HG03378 (cell line): ENCODE data around the gene PQBP1.

Source experiments
- ATAC-seq: cut with Tn5 transposase; IDR thresholded peaks from one replicate; pipeline ENCODE4 v1.9.1; 2021; ENCODE audit warnings: mild to moderate bottlenecking, moderate library complexity; ENCODE audit not compliant: unreplicated experiment

PQBP1 gene

DNA sequence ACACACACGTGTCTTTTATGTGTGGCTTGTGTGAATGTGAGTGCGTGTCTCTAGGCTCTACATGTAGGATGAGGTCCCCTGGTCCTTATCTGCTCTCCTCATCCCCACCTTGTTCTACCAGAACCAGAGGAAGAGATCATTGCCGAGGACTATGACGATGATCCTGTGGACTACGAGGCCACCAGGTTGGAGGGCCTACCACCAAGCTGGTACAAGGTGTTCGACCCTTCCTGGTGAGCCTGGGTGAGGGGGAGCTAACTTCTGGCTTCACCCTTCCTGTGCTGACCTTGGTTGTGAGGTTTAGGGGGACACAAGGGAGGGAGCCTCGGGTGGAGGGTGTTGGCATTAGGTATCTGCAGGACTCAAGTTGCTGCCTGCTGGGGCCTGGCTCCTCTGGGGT lies 3.3 kb downstream of the PQBP1 start:
- no peak for ATAC-seq

DNA sequence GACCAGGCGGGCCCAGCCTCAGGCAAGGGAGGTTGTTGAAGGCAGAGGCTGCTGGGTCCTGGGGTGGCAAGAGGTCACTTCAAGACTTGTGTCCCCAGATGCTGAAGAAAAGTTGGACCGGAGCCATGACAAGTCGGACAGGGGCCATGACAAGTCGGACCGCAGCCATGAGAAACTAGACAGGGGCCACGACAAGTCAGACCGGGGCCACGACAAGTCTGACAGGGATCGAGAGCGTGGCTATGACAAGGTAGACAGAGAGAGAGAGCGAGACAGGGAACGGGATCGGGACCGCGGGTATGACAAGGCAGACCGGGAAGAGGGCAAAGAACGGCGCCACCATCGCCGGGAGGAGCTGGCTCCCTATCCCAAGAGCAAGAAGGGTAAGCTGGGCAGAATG lies 4.4 kb downstream of the PQBP1 start:
- ATAC-seq = no peak

DNA sequence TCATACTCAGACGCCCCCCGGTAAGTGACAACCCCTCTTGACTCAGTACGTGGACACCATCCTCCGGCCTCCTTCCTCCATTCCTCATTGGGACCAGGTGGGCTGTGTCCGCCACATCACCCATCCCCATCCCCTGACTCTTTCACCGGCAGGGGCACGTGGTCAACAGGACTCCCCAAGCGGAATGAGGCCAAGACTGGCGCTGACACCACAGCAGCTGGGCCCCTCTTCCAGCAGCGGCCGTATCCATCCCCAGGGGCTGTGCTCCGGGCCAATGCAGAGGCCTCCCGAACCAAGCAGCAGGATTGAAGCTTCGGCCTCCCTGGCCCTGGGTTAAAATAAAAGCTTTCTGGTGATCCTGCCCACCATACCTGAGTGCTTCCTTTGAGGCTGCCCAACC lies 5.0 kb downstream of the PQBP1 start:
- no peak for ATAC-seq

DNA sequence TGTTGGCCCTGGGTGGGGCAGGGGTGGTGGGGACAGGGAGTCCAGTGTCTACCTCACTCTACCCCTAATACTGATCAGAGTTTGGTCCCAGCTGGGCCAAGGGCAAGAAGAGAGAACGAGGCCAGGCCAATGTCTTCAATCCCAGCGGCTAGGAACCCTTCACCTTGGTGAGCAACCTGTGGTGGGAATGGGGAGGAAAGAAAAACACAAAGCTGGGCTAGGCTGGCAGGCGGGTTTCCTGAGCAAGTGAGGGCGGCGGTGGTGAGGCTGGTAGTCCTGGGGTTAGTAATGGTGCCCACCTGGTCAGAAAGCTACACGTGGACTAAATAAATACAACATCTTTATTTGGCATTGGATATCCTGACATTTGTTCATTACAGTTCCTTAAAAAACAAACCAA lies 5.6 kb downstream of the PQBP1 start:
- no peak for ATAC-seq

DNA sequence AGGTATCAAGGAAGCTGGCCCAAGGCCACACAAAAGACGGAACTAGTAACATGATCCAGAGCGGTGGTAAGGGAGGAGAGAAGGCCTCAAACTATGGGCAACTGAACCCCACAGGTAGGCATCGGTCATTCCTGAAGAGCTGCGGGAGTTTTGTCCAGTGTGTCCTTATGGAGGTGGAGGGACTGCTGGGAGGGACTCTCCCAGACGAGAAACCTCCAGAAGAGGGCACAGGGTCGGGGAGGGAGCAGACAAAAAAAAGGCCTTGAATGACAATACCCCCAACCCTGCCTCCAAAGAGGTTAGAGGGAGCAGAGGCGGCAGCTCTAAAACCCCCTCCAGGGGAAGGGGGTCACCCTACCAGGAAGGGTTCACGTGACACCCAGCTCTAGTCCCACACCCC lies 6.5 kb downstream of the PQBP1 start:
- ATAC-seq = no peak

DNA sequence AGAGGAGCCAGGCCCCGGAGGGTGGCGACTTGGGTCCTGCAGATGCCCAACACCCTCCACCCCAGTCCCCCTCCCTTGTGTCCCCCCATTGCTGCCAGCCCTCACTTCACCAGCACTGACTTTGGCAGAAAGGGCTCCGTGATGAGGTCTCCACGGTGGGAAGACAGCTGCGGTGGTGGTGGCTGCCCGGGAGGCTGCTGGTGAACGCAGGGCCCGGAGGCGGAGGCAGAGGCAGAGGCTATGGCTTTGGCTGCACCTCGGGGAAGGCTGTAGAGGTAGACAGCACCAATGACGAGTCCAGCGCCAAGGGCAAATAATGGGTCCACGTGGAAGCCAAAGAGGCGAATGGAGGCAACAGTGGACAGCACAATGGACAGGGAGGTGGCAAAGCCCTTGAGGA lies 6.9 kb downstream of the PQBP1 start:
- no peak for ATAC-seq

DNA sequence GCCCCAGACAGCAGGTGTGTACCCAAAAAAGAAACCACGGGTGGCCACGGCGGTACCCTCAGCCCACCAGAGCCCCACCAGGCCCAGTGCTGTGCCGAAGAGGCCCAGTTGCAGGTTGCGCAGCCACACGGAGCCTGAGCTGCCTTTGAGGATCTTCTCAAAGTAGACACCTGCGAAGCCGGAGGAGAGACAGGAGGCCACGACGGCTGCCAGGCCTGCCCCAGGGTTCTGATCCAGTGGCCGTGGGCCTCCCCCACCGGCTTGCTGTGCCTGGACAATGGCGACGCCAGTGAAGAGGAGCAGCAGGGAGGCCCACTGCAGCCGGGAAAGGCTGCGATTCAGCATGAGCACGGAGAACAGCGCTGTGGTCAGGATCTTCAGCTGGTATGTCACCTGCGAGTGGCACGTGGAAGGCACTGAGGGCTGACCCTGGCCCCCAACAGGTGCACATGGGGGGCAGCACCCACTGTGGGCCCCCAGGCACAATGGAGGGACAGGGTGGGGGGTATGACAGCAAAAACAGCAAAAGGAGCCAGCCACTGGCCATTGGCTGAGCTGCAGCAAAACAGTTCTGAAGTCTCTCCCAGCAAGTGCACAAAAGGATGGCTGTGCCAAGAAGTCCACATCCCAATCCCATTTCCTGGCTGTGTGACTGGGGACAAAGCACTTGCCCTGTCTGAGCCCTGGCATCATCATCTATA lies 7.5 kb downstream of the PQBP1 start:
- no peak for ATAC-seq

DNA sequence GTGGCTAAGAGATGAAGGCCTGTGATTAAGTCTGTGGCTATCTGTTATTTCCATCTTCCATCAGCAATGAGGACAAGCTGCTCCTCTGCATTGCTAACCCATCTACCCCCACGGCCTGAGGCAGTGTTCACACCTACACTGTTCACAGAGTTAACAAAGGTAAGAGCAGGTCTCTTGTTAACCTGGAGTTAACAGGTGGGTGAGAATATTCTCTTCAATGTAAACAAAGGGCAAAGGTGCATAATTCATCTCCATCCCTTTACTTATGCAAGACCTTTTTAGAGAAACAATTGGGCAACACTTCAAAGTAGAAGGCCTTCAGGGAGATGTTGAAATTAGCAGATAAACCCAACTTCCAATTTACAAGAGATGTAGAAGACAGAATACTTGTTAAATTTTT lies 10.9 kb downstream of the PQBP1 start:
- ATAC-seq = no peak

DNA sequence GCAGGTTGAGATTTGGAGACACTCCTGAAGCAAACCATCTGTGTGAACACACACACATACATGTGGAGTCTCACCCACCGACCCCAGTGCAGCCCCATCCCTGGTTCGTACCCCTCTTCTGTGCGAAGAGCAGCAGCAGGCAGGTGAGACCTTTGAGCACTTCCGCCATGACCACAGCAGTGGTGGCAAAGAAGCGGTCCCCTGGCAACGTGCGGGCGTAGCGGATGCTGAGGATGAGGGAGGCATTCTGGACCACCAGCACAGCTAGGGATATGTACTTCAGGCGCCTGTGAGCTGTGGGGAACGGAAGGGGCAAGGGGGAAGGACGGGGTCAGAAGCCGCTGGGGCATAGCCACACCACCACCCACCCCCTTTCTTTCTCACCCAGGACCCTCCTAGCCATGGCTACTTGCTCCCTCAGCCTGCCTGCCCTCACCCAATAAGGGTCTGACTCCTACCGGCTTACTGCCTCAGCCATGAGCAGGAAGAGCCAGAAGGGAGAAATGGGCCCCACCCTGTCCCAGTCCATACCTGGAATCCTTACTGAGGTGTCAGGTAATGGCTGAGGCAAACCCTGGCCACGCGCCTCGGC lies 12.1 kb downstream of the PQBP1 start:
- ATAC-seq = no peak

DNA sequence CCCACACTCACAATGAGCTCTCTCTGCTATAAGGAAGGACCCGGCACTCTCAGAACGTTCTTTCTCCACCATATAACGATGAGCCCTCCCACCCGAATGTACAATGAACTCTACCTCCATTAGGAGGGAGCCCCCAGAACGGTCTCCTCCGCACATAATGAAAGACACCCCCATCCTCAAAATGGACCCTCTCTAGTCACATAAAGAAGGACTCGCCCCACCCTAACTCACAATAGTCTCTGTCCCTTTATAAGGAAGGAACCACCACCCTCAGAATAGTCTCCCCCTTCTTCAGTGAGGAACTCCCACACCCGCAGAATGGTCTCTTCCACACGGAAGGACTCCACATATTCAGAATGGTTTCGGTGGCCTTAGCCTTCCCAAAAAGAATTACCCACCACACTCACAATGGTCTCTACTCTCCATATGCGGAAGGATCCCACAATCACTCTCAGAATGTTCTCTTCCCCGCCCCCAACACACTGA lies 13.2 kb downstream of the PQBP1 start:
- ATAC-seq = no peak

DNA sequence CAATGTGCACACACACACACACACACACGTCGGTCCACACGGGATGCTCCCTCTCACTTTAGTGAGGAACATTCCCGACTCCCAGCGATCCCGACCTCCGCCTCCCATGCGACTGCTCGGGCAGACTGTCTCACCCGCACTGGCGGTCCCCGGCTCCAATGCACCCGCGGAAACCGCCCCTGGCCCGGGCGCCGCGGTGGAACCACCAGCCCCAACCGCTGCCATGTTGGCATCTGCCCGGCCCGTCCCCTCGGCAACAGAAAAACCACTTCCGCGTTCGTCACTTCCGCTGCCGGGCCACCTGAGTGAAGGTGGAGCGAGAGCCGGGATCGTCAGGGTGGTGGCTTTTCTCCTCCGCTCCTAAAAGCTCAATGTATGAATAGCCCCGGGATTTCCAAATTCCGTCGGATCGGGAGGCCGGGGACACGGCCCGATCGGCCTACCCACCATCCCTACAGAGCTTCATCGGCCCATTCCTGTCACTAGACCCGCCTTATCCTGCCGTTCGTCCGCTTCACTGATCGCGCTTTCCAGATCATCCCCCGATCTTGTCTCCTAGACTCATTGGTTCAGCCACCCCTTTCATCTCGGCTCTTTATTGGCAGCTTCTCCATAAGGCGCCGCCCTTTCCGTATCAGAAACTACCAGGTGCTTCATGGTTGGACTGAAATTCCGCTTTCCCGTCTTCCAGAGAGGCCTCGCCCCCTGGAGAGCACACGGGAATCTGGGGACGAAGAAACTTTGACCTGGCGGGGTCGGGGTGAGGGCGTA lies 13.9 kb downstream of the PQBP1 start, which contains the start of gene SLC35A2:
TSS of gene SLC35A2 (minus strand) at position 235 of the 771 bp plus-strand sequence. CDS start at position 225, 10 bp downstream.
- ATAC-seq = peak; percentile 55

DNA sequence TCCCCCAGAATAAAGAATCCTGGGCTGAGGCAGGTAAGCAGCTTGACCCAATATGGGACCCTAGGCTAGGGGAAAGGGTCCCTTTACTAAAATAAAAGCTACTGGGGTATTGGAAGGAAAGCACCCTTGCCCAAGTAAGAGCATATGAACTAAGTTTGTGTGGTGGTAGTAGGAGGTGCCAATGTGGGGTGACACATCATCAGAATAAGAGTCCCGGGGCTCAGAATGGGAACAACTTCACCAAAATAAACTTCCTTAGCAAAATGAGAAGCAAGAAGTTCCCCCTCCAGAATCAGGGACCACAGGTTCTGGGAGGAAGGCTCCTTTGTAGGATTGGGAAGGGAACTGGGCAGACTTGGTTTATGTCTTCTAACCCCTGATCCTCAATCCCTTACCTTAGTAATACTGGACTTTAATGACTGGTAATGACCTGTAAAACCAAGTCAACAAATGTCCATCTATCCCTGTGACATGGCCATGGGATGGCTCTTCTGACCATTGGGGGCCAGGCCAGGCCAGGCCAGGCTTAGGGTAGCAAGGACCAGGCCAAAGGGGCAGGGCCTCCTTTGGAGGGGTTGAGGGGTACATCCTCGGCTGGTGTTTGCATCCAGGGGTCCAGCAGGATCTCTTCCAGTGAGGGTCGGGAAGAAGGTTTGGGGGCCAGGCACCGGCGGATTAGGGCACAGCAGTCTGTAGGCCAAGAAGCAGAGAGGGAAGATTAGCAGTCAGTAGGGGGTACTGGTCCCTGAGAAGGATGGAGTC lies 16.1 kb downstream of the PQBP1 start:
- ATAC-seq = no peak

DNA sequence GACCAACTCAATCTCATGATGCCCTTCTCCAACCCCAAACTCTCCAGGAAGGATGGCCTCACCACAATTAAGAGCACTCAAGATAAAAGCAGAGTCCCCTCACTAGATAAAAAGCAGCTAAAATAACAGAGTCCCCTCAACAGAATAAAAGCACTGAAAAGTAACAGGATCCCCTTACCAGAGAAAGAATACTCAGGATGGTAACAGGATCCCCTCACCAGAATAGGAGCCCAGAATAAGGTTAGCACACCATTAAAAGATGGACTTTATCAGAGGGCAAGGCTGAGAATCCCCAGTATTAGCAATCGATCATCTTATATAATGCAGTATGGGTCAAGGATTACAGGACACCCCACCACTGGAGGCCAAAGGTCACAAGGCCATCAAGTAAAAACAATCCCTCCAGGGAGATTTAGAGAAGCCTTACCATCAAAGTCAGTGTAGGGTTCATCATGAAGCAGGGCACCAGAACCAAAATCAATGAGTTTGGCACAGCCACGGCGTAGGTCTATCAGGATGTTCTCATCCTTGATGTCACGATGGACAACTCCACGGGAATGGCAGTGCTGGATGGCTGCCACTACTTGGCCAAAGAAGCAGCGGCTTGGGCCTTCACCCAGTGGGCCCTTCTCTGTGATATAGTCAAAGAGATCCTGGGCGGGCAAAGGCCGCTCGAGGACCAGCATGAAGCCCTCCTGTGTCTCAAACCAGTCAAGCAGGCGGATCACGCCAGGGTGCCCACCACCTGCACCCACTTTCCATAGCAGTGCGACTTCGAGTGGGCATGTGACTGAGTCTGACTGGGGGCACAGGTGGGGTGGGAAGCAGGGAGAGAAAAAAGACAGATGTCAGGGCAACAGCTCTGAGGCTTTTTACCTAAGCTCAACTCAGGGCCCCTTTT lies 17.1 kb downstream of the PQBP1 start:
- no peak for ATAC-seq

DNA sequence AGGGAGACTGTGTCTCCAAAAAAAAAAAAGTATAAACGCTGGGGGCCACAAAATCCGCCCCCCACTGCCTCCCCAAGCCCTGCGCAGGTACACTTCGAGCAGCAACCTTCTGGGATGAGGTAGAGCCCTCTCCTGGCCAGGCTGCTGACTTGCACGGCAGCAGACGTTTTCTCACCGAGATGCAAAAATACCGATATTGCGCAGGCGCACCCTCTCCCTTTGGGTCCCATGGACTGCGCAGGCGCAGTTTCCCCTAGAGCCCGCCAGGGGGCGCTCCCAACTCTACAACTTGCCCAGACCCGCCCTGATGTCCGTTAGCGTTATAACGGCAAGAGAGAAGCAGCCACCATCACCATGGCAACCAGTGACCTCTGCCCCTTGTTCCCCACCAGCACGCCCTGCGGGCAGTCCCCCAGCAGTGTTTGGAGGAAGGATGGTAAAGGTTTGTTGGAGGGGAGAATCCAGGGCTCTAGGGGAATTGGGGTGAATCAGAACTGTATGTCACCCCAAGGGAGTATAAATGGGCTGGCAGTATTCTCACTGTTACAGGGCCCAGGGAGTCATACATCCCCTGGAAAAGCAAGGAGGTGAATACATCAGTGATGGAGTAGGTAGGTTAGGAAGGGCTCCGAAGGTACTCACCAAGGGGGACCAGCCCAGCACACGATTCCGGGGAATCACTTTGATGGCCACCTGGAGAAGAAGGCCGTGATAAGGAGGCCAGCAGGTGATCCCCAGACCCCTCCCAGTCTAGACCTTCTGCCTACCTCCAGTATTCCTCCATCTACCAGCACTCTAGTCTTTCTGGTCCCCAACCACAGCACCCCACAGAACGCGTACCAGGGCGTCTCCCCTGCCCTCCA lies 19.6 kb downstream of the PQBP1 start:
- ATAC-seq = peak; percentile 44

DNA sequence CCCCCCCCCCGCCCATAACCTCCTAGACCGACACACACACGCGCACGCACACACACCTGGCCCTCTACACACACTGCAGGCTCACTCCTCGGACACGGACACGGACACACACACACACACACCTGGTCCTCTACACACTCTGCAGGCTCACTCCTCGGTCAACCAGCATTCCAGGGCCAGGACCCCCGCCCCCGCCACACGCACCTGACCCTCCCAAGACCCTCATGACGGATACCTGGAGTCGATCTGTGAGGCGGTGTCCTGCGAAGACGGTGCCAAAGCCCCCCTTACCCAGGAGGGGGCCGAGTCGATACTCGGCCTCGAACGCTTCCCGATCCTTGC lies 20.5 kb downstream of the PQBP1 start:
- no peak for ATAC-seq

DNA sequence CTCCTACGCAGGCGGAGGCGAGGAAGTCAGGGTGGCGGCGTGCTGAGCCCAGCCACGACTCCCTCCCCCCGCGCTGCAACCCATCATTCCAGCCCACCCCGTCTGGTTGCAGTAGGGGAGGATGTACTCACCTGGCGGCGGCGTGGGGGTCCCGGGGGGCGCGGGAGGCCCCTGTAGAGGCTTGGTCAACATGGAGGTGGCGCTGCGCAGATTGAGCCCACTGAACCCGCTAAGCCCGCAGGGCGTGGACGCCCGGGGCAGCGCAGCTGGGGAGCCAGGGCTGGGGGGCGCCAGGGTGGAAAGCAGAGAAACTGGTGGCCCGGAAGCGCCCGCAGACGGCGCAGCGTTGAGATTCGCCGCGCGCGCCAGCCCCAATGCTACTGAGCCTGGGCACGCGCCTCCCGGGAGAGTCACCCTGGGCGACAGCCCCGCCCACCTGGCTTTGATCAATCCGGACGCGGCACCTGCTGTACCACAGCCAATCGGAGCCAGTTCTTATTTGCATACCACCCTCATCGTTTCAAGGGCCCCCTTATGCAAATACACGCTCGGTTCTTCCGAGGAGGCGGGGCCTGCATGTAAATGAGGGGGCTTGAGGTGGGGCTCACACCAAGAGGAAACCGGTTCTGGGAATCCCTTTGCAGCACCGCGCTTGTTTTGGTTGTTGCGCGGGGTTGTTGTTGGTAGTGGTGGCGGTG lies 21.1 kb downstream of the PQBP1 start, which contains the start of gene PIM2:
TSS of gene PIM2 (minus strand) at position 382 of the 698 bp plus-strand sequence. CDS start at position 192, 190 bp downstream.
- ATAC-seq = peak; percentile 63

DNA sequence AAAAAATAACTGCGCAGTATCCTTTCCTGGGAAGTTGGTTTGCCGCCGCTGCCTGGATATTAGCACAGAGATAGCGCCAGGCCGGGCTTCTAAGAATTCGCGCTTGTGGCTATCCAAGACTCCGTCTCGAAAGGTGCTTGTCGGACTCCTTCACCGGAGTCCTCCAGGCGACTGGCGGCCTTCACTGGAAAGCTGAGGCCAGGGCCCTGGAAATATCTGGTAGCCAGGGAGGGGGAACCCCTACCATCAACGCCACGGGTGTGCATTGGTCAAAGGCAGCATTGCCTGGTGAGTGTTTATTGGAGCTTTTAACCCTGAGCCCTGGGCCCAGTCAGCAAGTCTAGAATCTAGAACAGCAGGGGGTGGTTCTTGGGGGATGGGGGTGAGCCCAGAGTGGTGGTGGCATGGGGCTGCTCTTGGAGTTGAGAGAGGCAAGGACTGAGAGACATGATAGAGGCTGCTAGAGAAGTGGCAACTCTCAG lies 21.7 kb downstream of the PQBP1 start:
- ATAC-seq = peak; percentile 15

DNA sequence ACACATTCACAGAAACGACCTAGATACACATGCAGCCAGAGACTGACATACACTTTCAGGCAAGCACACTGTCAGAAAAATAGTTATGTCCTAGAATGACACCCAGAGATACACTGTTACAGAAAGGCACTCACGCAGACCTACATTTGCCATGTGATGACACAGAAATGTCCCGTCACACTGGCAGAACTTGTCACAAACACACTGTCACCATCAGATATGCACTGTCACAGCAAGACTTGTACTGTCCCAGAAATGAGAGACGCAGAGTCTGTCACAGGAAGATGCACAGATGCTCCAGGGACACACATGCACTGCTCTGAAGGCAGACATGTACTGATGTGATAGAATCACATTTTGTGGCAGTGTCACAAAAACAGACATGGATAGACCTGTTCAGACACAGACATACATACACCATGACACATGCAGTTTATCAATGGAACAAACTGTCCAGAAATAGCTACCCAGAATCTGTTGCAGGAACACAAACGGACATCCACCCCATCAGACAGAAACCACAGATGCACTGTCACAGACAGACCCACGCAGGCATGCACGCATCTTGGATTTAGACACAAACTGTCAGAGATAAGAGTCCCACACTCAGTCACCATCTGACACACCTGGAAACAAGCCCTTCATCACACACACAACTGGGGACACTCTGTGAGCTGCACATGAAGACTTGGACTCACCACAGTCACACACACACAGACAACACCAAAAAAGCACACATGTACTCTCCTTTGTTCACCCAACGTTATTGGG lies 22.4 kb downstream of the PQBP1 start:
- ATAC-seq = no peak
